Loucy (cell line): ENCODE data around the gene CIAO3.

ENCODE experiments used
- H2AFZ ChIP-seq: fragments of 200-600 bp; sonication (generic); 2 replicates; pipeline ENCODE4 v1.6.0; 2016; ENCODE audit warnings: antibody characterized with exemption, mild to moderate bottlenecking, low read length, moderate library complexity
- H3F3A ChIP-seq: fragments of 200-600 bp; 2 replicates; pipeline ENCODE4 v1.6.0; 2016; ENCODE audit warnings: antibody characterized with exemption, low read depth, mild to moderate bottlenecking
- H3K27me3 ChIP-seq: fragments of 200-600 bp; sonication (generic); 2 replicates; pipeline ENCODE4 v1.6.1; 2014; ENCODE audit warnings: low read length, mild to moderate bottlenecking; ENCODE audit not compliant: insufficient read depth, poor library complexity, severe bottlenecking
- H3K36me3 ChIP-seq: fragments of 200-600 bp; sonication (generic); 2 replicates; pipeline ENCODE4 v1.6.1; 2016; ENCODE audit warnings: low read length; ENCODE audit not compliant: insufficient read depth
- H3K4me1 ChIP-seq: fragments of 200-600 bp; sonication (generic); 2 replicates; pipeline ENCODE4 v1.5.1; 2014; ENCODE audit warnings: low read length, mild to moderate bottlenecking; ENCODE audit not compliant: insufficient read depth, poor library complexity, severe bottlenecking
- H3K4me2 ChIP-seq: fragments of 200-600 bp; sonication (generic); 2 replicates; pipeline ENCODE4 v1.6.0; 2014; ENCODE audit warnings: antibody characterized with exemption, low read length, low read depth, mild to moderate bottlenecking; ENCODE audit not compliant: poor library complexity, severe bottlenecking
- H3K4me3 ChIP-seq: fragments of 200-600 bp; sonication (generic); 2 replicates; pipeline ENCODE4 v1.5.1; 2014; ENCODE audit warnings: low read length, mild to moderate bottlenecking, mixed read lengths; ENCODE audit not compliant: poor library complexity, severe bottlenecking
- H3K79me2 ChIP-seq: fragments of 200-600 bp; sonication (generic); 2 replicates; pipeline ENCODE4 v1.6.1; 2014; ENCODE audit warnings: low read length; ENCODE audit not compliant: insufficient read depth
- H3K9ac ChIP-seq: fragments of 200-600 bp; sonication (generic); 2 replicates; pipeline ENCODE4 v1.6.0; 2014; ENCODE audit warnings: mild to moderate bottlenecking, low read depth, low read length, moderate library complexity; ENCODE audit not compliant: poor library complexity, severe bottlenecking
- H3K9me2 ChIP-seq: fragments of 200-600 bp; sonication (generic); replicated peaks from 2 replicates; pipeline ENCODE4 v1.6.1; 2016; ENCODE audit warnings: low read depth, low read length, mixed read lengths
- H3K9me3 ChIP-seq: fragments of 200-600 bp; sonication (generic); 2 replicates; pipeline ENCODE4 v1.6.1; 2014; ENCODE audit warnings: mild to moderate bottlenecking, antibody characterized with exemption, low read length, low read depth; ENCODE audit not compliant: insufficient read depth
- H4K20me1 ChIP-seq: fragments of 200-600 bp; sonication (generic); 2 replicates; pipeline ENCODE4 v1.6.0; 2014; ENCODE audit warnings: antibody characterized with exemption, low read length, mild to moderate bottlenecking; ENCODE audit not compliant: insufficient read depth, poor library complexity, severe bottlenecking
- EZH2phosphoT487 ChIP-seq: fragments of 200-600 bp; IDR thresholded peaks from 2 replicates; pipeline ENCODE4 v1.6.1; 2018; ENCODE audit warnings: antibody characterized with exemption, mild to moderate bottlenecking, moderate library complexity, borderline replicate concordance
- TF ChIP-seq, protein P1 (sequence below): fragments of 200-600 bp; sonication (generic); conservative IDR thresholded peaks from 2 replicates; pipeline ENCODE4 v1.5.1; 2014; ENCODE audit warnings: mild to moderate bottlenecking, antibody characterized with exemption, low read length

CIAO3 gene

GRCh38 chr16:749010-749409 is 8.2 kb upstream of the CIAO3 start:
- H3K79me2 ChIP-seq, result no peaks in the 10 kb centered on the region
- no peak overlapping the region for H2AFZ ChIP-seq
- no peak overlapping the region for H3K4me3 ChIP-seq
- H3K36me3 ChIP-seq, result no peaks in the 10 kb centered on the region
- H3K4me2 ChIP-seq, result no peak overlapping the region
- H3K9me2 ChIP-seq, result no peaks in the 10 kb centered on the region
- H3F3A ChIP-seq, result no peaks in the 10 kb centered on the region
- no peaks in the 10 kb centered on the region for H3K4me1 ChIP-seq
- TF ChIP-seq, protein P1, sequence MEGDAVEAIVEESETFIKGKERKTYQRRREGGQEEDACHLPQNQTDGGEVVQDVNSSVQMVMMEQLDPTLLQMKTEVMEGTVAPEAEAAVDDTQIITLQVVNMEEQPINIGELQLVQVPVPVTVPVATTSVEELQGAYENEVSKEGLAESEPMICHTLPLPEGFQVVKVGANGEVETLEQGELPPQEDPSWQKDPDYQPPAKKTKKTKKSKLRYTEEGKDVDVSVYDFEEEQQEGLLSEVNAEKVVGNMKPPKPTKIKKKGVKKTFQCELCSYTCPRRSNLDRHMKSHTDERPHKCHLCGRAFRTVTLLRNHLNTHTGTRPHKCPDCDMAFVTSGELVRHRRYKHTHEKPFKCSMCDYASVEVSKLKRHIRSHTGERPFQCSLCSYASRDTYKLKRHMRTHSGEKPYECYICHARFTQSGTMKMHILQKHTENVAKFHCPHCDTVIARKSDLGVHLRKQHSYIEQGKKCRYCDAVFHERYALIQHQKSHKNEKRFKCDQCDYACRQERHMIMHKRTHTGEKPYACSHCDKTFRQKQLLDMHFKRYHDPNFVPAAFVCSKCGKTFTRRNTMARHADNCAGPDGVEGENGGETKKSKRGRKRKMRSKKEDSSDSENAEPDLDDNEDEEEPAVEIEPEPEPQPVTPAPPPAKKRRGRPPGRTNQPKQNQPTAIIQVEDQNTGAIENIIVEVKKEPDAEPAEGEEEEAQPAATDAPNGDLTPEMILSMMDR, result no peak
- no peak for TF ChIP-seq EZH2phosphoT487
- no peaks in the 10 kb centered on the region for H3K9me3 ChIP-seq
- H3K9ac ChIP-seq, result no peak overlapping the region
- H3K27me3 ChIP-seq, result no peaks in the 10 kb centered on the region
- H4K20me1 ChIP-seq, result no peaks in the 10 kb centered on the region

- Histone ChIP-seq H2AFZ (no peak overlapping the region), H3K9me2 (no peaks in the 10 kb centered on the region), H4K20me1 (no peaks in the 10 kb centered on the region), H3K9me3 (no peaks in the 10 kb centered on the region), H3K9ac (no peak overlapping the region), H3K4me1 (no peaks in the 10 kb centered on the region), H3F3A (no peaks in the 10 kb centered on the region), H3K27me3 (no peaks in the 10 kb centered on the region), H3K4me2 (no peak overlapping the region), H3K36me3 (no peaks in the 10 kb centered on the region), H3K4me3 (no peak overlapping the region), H3K79me2 (no peaks in the 10 kb centered on the region)
- TF ChIP-seq EZH2phosphoT487, result no peak
- TF ChIP-seq, protein P1, result no peak
These were observed 7.4 kb upstream of the CIAO3 start for GRCh38 chr16:747978-748746.

GRCh38 chr16:746637-747036 is 5.8 kb upstream of the CIAO3 start:
- Histone ChIP-seq H3K4me1 (no peaks in the 10 kb centered on the region), H3K9ac (no peak overlapping the region), H3K4me2 (no peak overlapping the region), H2AFZ (no peak overlapping the region), H3K27me3 (no peaks in the 10 kb centered on the region), H3K9me2 (no peaks in the 10 kb centered on the region), H3K4me3 (no peak overlapping the region), H3K36me3 (no peaks in the 10 kb centered on the region), H4K20me1 (no peaks in the 10 kb centered on the region), H3F3A (no peaks in the 10 kb centered on the region), H3K79me2 (no peaks in the 10 kb centered on the region), H3K9me3 (no peaks in the 10 kb centered on the region)
- TF ChIP-seq, protein P1, result no peak
- TF ChIP-seq EZH2phosphoT487, result no peak
